Activated T-cell treated with anti-CD3 and anti-CD28 coated beads for 1 hour (primary cell): Measurements from ENCODE around the gene MAP4K4.
"Not testable (repeated sequence)": the region's sequence is repeated elsewhere in the genome, so short reads cannot be mapped to it uniquely, and the experiment has no call there.

ENCODE experiments used
- DNase-seq: peaks from one replicate; pipeline ENCODE4 v3.0.0-alpha.2; 2020; ENCODE audit warnings: low read depth

The MAP4K4 gene

GRCh38 chr2:101769726-101770125, 72.2 kb downstream of the MAP4K4 start:
- not testable (repeated sequence) for DNase-seq

- DNase-seq, result no peak
These were observed 73.2 kb downstream of the MAP4K4 start for GRCh38 chr2:101770726-101771125.

- no peak for DNase-seq
These were observed 73.9 kb downstream of the MAP4K4 start for GRCh38 chr2:101771227-101771902.

DNA sequence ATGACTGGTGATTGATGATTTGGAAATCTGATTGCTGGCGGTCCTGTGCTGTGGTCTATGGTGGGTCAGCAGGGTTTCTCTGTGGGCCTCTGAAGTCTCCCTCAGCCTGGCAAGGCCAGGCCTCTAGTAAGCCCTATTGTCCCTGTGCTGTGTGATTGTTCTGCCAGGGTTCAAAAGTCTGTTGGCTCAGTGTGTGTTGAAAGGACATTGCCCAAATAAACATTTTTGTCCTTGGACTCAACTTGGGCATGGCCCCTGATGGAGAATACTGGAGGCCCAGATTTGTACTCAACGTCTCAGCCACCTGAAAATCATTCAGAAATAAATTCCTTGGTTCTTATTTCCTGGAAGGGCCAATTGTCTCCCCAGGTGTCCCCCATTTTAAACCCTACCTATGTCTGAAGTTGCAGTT, 74.4 kb downstream of the MAP4K4 start:
- DNase-seq, result no peak

DNA sequence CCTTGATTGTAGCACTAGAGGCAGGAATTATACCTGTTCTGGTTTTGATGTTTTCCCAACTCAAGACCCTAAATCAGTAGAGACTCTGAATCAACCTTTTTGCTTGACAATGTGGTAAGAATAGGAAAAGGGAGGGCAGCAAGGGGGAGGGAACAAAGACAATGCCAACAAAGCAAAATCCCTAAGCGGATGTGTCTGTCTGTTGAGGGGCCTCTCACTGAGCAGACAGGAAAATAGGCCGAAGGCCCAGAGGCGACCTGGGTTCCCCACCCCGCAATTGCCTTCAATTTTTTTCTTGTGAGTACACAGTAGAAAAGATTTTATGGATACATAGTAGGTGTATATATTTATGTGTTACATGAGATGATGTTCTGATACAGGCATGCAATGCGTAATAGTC, 75.6 kb downstream of the MAP4K4 start:
- DNase-seq, result no peak

DNA sequence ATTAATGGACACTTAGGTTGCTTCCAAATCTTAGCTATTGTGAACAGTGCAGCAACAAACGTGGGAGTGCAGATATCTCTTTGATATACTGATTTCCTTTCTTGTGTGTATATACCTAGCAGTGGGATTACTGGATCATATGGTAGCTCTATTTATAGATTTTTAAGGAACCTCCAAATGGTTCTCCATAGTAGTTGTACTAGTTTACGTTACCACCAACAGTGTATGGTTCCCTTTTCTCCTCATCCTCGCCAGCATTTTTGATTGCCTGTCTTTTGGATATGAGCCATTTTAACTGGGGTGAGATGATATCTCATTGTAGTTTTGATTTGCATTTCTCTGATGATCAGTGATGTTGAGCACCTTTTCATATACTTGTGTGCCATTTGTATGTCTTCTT, 76.5 kb downstream of the MAP4K4 start:
- DNase-seq, result not testable (repeated sequence)

DNA sequence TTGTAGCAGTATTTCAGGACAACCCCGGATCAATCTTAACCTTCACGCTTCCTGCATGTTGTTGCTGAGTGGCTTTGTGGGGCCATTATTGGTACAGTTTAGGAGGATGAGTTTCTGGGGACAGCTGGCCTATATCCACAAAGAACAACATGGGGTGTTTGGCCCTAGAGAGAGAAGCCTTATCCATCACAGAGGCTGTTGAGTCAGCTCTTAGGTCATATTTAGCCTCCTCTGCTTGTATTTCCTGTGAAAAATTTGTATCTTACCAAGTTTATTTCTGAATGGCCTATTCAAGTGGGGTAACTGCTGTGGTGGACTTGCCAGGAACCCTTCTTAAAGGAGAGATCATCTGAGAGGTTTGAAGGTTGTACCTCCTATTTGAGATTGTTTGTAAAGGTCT, 77.6 kb downstream of the MAP4K4 start:
- DNase-seq, result no peak

DNA sequence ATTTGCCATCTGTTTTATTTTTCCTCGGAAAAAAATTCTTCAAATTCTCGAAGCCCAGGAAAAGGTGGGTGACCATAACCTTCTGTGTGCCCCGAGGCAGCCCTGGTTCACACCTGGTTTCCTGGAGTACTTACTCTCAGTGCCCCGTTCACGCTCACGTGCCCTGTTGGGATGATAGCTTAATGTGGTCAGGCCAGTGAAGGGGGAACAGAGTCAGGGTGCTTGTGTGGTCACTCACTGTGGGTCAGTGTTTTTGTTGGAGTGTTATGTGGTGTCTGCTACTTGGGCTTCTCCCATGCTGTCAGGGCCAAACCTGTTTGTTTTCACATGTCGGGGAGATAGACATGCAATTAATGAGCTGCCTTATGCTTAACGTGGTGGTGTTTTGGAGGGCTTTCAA, 78.1 kb downstream of the MAP4K4 start:
- DNase-seq, result no peak

- DNase-seq, result no peak
These were observed 78.9 kb downstream of the MAP4K4 start for GRCh38 chr2:101776172-101777043.

- DNase-seq, result no peak
These were observed 79.8 kb downstream of the MAP4K4 start for GRCh38 chr2:101777337-101777736.

DNA sequence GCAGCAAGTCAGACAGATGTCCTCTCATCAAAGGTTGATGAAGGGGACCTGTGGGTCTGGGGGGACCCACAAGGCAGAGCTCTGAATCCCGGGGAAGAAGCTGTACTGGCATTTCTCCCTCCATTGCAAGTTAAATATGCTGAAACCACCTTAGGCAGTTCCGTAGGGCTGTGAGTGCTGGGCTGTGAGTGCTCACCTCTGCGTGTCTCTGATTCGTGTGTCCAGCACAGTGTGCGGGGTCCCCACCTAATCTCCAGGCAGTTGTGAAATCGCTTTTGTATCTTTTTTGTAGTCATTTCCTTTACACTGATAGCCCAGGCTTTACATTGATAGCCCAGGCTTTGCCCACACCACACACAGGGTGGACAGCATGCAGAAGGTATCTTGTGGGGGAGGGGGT, 80.6 kb downstream of the MAP4K4 start:
- no peak for DNase-seq

GRCh38 chr2:101779190-101779589, 81.7 kb downstream of the MAP4K4 start:
- DNase-seq, result no peak

DNA sequence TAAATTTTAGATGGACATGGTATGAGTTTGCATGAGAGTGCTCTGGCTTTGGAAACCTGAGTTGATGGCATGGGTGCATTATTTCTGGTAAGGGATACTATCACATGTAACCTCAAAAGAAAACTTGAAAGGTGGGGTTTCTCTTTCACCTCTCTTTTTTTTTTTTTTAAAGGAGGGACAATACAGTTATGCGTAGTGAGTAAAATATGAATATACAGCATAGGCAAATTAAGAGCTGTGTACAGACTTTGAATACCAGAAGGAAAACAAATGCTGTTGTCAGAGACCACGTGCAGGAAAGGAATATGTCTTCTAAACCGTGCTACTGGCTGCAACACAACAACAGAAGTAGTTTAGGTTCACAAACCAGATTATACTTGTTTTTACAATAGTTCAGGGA, 82.1 kb downstream of the MAP4K4 start:
- no peak for DNase-seq

DNA sequence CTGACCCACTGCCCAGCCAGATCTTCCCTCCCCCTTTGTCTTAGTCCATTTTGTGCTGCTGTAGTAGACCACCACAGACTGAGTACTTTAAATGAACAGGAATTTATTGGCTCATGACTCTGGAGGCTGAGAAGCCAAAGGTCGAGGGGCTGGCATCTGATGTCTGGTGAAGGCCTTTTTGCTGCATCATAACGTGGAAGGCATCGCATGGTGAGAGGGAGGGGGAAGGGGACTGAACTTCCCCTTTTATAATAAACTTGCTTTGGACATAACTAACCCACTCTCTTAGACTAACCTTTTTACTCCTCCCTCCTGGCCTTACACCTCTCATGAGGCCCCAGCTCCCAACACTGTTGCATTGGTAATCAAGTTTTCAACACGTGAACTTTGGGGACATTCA, 83.8 kb downstream of the MAP4K4 start:
- DNase-seq, result no peak

- no peak for DNase-seq
These were observed 84.4 kb downstream of the MAP4K4 start for GRCh38 chr2:101781791-101782426.

DNA sequence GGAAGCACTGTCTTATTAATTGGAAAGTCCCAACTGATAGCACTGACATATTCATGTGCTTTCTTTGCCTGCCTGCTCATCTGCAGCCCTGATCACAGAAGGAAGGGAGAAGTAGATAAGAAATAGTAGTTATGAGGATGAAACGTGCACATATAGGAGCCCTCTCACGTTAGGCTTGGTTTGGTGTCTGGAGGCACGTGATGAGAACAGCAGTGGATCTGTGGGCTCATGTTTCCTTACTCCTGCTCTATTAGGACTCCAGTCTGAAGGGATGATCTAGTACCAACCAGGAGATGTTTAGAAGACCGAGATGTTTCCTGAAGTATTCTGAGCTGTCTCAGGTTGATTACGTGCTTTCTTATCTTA, 84.9 kb downstream of the MAP4K4 start:
- no peak for DNase-seq

DNA sequence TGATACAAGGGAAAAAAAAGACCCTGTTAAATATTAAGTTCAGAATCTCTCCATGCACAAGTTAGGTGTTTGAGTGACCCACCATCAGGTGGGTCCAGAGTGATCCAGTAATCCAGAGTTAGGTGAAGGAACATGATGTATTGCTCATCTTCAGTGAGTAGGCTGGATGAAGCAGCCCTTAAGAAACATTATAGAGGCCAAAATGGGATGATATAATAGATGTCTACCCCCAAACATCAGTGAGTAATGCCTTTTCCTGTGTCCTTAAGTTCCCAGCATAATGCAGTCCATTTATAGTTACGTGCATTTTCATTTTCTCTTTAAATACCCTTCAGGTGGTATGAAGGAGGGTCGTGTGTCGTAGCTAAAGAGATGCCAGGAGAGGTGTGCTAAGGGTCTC, 89.6 kb downstream of the MAP4K4 start:
- DNase-seq, result no peak

GRCh38 chr2:101788565-101788964, 91.1 kb downstream of the MAP4K4 start:
- DNase-seq, result no peak

GRCh38 chr2:101788995-101789970, 91.8 kb downstream of the MAP4K4 start:
- DNase-seq, result no peak

DNA sequence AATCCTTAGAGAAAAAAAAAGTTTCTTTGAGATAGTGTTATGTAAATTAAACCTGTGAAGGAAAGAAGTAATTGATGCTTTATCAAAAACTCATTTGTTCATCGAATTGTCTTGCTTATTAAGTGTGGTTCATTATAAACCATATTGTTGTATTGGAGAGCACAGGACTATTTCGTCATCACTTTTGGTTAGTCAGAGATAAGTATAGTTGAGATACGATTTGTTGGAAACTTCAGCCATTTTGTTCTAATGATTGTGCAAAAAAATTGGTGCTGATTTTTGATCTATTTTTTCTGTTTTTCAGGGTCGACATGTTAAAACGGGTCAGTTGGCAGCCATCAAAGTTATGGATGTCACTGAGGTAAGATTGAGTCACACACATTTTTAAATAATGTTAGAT, 92.9 kb downstream of the MAP4K4 start:
- no peak for DNase-seq

- DNase-seq, result no peak
These were observed 93.3 kb downstream of the MAP4K4 start for GRCh38 chr2:101790857-101791256.

DNA sequence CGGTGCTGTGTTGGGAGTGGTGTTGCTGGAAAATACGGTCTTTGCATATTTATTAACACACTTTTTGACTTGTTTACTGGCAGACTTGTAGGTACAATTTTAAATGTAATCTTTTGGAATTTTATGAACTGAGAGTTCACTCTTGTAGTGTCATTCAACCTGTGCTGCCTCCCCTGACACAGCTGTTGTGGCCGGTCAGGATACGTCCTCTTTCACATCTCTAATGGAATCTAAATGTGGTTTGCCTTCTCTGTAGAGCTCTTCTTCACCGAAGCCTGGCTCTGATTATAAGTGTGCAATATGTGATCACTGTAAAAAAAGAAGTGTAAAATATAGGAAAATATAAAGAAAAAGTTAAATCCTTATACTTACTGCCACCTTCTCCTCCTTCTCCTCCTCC, 94.7 kb downstream of the MAP4K4 start:
- no peak for DNase-seq
